K562 (cell line): ENCODE results near the gene FAM53B. TPM values are rescaled to one million over a fixed set of nuclear protein-coding genes. Genes with fewer than 3 reads are reported as not detected.
A peak's percentile ranks its signal among the peaks of the same experiment; 100 is the strongest.

Experiments used
- ARID2 ChIP-seq: fragments of 450-650 bp; IDR thresholded peaks from 2 replicates; pipeline ENCODE4 v1.6.1; 2017; ENCODE audit warnings: antibody characterized with exemption, mild to moderate bottlenecking
- BHLHE40 ChIP-seq: IDR thresholded peaks from 2 replicates; pipeline ENCODE4 v1.6.1; 2011; ENCODE audit warnings: low read length, improper control_type of control experiment
- CBX5 ChIP-seq: IDR thresholded peaks from 2 replicates; pipeline ENCODE4 v1.6.1; 2014; ENCODE audit warnings: low read depth, borderline replicate concordance
- CREB1 ChIP-seq, 2 experiments: sonication (generic) in 1 of 2; formaldehyde crosslinking in 1 of 2; IDR thresholded peaks; 2 replicates each; pipeline versions ENCODE4 v1.6.1 to v1.8.0; 2012 to 2022; ENCODE audit warnings: inconsistent platforms in 1 of 2, mild to moderate bottlenecking in 1 of 2, missing genetic modification reagents in 1 of 2, moderate library complexity in 1 of 2
- ELF2 ChIP-seq: fragments of 250-450 bp; sonication (Bioruptor Pico); IDR thresholded peaks from 2 replicates; pipeline ENCODE4 v1.5.0; 2021; ENCODE audit warnings: mild to moderate bottlenecking
- GATA2 ChIP-seq: sonication (generic); formaldehyde crosslinking; IDR thresholded peaks from 2 replicates; pipeline ENCODE4 v1.4.0; 2020; ENCODE audit warnings: mild to moderate bottlenecking, missing genetic modification reagents
- HMGN3 ChIP-seq: IDR thresholded peaks from 2 replicates; pipeline ENCODE4 v1.6.1; 2011; ENCODE audit warnings: borderline replicate concordance, low read depth, mild to moderate bottlenecking, mixed read lengths, low read length; ENCODE audit not compliant: insufficient read length; ENCODE audit errors: extremely low read depth
- JUND ChIP-seq, 2 experiments: IDR thresholded peaks; 2 replicates in 1 of 2; 3 replicates in 1 of 2; pipeline ENCODE4 v1.6.1; 2011; ENCODE audit warnings: borderline replicate concordance in 2 of 2, low read depth in 2 of 2, low read length in 2 of 2, improper control_type of control experiment in 1 of 2, missing biosample characterization in 1 of 2, missing genetic modification characterization in 1 of 2, missing genetic modification reagents in 1 of 2
- MCM2 ChIP-seq: fragments of 450-650 bp; IDR thresholded peaks from 2 replicates; pipeline ENCODE4 v1.6.1; 2017; ENCODE audit warnings: low read depth, mild to moderate bottlenecking
- MECOM ChIP-seq: fragments of 250-450 bp; sonication (Bioruptor Pico); IDR thresholded peaks from 2 replicates; pipeline ENCODE4 v1.8.0; 2022; ENCODE audit warnings: inconsistent platforms
- NCOA1 ChIP-seq: fragments of 450-650 bp; IDR thresholded peaks from 2 replicates; pipeline ENCODE4 v1.6.1; 2016; ENCODE audit warnings: low read depth
- PHF21A ChIP-seq: fragments of 450-650 bp; IDR thresholded peaks from 2 replicates; pipeline ENCODE4 v1.6.1; 2017; ENCODE audit warnings: low read depth, borderline replicate concordance
- PYGO2 ChIP-seq: fragments of 450-650 bp; IDR thresholded peaks from 2 replicates; pipeline ENCODE4 v1.6.1; 2016; ENCODE audit warnings: mild to moderate bottlenecking, missing genetic modification characterization, moderate library complexity, missing compliant biosample characterization
- RUNX1 ChIP-seq: sonication (generic); IDR thresholded peaks from 2 replicates; pipeline ENCODE4 v1.6.1; 2016; ENCODE audit warnings: antibody characterized with exemption, low read depth
- SMAD3 ChIP-seq: fragments of 450-650 bp; formaldehyde crosslinking; conservative IDR thresholded peaks from 2 replicates; pipeline ENCODE4 v1.4.0; 2020; ENCODE audit warnings: mild to moderate bottlenecking
- SOX6 ChIP-seq: fragments of 450-650 bp; IDR thresholded peaks from 2 replicates; pipeline ENCODE4 v1.6.1; 2014; ENCODE audit warnings: mild to moderate bottlenecking
- SPI1 ChIP-seq: IDR thresholded peaks from 2 replicates; pipeline ENCODE4 v1.6.1; 2011; ENCODE audit warnings: low read depth, low read length, control low read depth, borderline replicate concordance
- VEZF1 ChIP-seq: fragments of 200-800 bp; sonication (Bioruptor generic); IDR thresholded peaks from 2 replicates; pipeline ENCODE4 v1.6.1; 2017; ENCODE audit warnings: missing genetic modification characterization, missing compliant biosample characterization
- ZBTB1 ChIP-seq: sonication (generic); formaldehyde crosslinking; IDR thresholded peaks from 2 replicates; pipeline ENCODE4 v1.8.1; 2023; ENCODE audit warnings: missing genetic modification reagents, low read depth, mild to moderate bottlenecking, borderline replicate concordance
- ZFP1 ChIP-seq: fragments of 450-650 bp; formaldehyde crosslinking; IDR thresholded peaks from 2 replicates; pipeline ENCODE4 v1.4.0; 2020; ENCODE audit warnings: mild to moderate bottlenecking, mixed read lengths
- ZFPM2 ChIP-seq: fragments of 250-450 bp; sonication (Bioruptor Pico); IDR thresholded peaks from 2 replicates; pipeline ENCODE4 v1.5.1; 2022; ENCODE audit warnings: mild to moderate bottlenecking
- ZNF431 ChIP-seq: sonication (generic); formaldehyde crosslinking; IDR thresholded peaks from 2 replicates; pipeline ENCODE4 v1.8.0; 2022; ENCODE audit warnings: mild to moderate bottlenecking, missing genetic modification reagents
- polyA plus RNA-seq, 8 experiments: library from polyadenylated mRNA; depleted of rRNA in 4 of 8; stranded (reverse) in 5 of 8; unstranded in 3 of 8; fragments of >200 nt; fragmentation: Nextera tagmentation in 2 of 8; fragmentation: Illumina TruSeq in 1 of 8; extraction: Ambion mirVana in 2 of 8; extraction: Trizol in 1 of 8; gene quantifications; 2 replicates each; pipeline versions ENCODE4 v1.2.1 to v1.2.3, GENCODE V29; 2011 to 2014; ENCODE audit warnings: inconsistent platforms in 1 of 8, missing spikeins in 1 of 8
- total RNA-seq, 7 experiments: library from RNA; depleted of rRNA in 6 of 7; stranded (reverse); fragments of >200 nt in 6 of 7; fragmentation: Illumina TruSeq in 2 of 7; extraction: Trizol in 2 of 7; gene quantifications; 2 replicates each; pipeline versions ENCODE4 v1.2.1 to v1.2.3, GENCODE V29; 2011 to 2021; ENCODE audit warnings: low replicate concordance in 1 of 7
- TF ChIP-seq, protein P1 (sequence below): sonication (generic); formaldehyde crosslinking; IDR thresholded peaks from 2 replicates; pipeline ENCODE4 v1.8.0; 2022; ENCODE audit warnings: missing genetic modification reagents, mild to moderate bottlenecking, moderate library complexity, borderline replicate concordance
- TF ChIP-seq, protein P2 (sequence below): fragments of 150-350 bp; conservative IDR thresholded peaks from 2 replicates; pipeline ENCODE4 v1.6.1; 2014; ENCODE audit warnings: low read length

FAM53B gene
- total and polyA plus RNA-seq, 9 of the 15 experiments (the other 6 are each of a cell fraction or from before 2014, with no cell fraction given), result 0.03 to 16.5 (median 5.0) TPM

- TF ChIP-seq SMAD3 (CRISPR knock-in tag), result no peak
- TF ChIP-seq VEZF1 (CRISPR knock-in tag), result peak; percentile 58
- TF ChIP-seq GATA2 (CRISPR knock-in tag), result peak; percentile 91
- peak; percentile 22 for TF ChIP-seq HMGN3
- no peak for TF ChIP-seq MCM2
- TF ChIP-seq NCOA1, result no peak
- peak; percentile 75 for TF ChIP-seq JUND (IDR thresholded peaks at IDR 0.05; ENCODE audit: borderline replicate concordance, low read depth, low read length)
- TF ChIP-seq JUND (tag; IDR thresholded peaks at IDR 0.05; ENCODE audit: borderline replicate concordance, low read depth, low read length), result peak; percentile 79; the same call in 2 of the 3 replicates
- no peak for TF ChIP-seq ARID2
- peak; percentile 96 for TF ChIP-seq PHF21A
- TF ChIP-seq MECOM, result peak; percentile 54; the same call in 1 of the 2 replicates
- no peak for TF ChIP-seq CBX5
- TF ChIP-seq ZFP1 (CRISPR knock-in tag), result no peak
- TF ChIP-seq ZNF431, result no peak
- no peak; the same call in 1 of the 2 replicates for TF ChIP-seq ZBTB1 (CRISPR knock-in tag)
- TF ChIP-seq, protein P1, sequence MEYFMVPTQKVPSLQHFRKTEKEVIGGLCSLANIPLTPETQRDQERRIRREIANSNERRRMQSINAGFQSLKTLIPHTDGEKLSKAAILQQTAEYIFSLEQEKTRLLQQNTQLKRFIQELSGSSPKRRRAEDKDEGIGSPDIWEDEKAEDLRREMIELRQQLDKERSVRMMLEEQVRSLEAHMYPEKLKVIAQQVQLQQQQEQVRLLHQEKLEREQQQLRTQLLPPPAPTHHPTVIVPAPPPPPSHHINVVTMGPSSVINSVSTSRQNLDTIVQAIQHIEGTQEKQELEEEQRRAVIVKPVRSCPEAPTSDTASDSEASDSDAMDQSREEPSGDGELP (CRISPR knock-in tag), result peak; percentile 64; the same call in 1 of the 2 replicates
- TF ChIP-seq, protein P2, sequence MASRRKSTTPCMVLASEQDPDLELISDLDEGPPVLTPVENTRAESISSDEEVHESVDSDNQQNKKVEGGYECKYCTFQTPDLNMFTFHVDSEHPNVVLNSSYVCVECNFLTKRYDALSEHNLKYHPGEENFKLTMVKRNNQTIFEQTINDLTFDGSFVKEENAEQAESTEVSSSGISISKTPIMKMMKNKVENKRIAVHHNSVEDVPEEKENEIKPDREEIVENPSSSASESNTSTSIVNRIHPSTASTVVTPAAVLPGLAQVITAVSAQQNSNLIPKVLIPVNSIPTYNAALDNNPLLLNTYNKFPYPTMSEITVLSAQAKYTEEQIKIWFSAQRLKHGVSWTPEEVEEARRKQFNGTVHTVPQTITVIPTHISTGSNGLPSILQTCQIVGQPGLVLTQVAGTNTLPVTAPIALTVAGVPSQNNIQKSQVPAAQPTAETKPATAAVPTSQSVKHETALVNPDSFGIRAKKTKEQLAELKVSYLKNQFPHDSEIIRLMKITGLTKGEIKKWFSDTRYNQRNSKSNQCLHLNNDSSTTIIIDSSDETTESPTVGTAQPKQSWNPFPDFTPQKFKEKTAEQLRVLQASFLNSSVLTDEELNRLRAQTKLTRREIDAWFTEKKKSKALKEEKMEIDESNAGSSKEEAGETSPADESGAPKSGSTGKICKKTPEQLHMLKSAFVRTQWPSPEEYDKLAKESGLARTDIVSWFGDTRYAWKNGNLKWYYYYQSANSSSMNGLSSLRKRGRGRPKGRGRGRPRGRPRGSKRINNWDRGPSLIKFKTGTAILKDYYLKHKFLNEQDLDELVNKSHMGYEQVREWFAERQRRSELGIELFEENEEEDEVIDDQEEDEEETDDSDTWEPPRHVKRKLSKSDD, result no peak
- peak; percentile 78 for TF ChIP-seq SOX6
- TF ChIP-seq BHLHE40, result no peak; the same call in 1 of the 2 replicates
- peak; percentile 36; the same call in 1 of the 2 replicates for TF ChIP-seq CREB1 (IDR thresholded peaks at IDR 0.05)
- TF ChIP-seq CREB1 (CRISPR knock-in tag; IDR thresholded peaks at IDR 0.05), result no peak
- no peak for TF ChIP-seq ZFPM2 (CRISPR knock-in tag)
- TF ChIP-seq PYGO2 (tag), result no peak
- no peak for TF ChIP-seq ELF2
- no peak for TF ChIP-seq SPI1
- TF ChIP-seq RUNX1, result peak; percentile 51; the same call in 1 of the 2 replicates
Observed at GRCh38 chr10:124588736-124589490, 155.3 kb downstream of the FAM53B start (continued).
